HUDEP-2 (cell line): ENCODE measurements around the gene C6orf89.

Source experiments
- DNase-seq, 76 experiments: peaks; one replicate each; lab custom pipeline; 2025; ENCODE audit not compliant: unreplicated experiment in 76 of 76; lab: John Stamatoyannopoulos, UW

Gene C6orf89

DNA sequence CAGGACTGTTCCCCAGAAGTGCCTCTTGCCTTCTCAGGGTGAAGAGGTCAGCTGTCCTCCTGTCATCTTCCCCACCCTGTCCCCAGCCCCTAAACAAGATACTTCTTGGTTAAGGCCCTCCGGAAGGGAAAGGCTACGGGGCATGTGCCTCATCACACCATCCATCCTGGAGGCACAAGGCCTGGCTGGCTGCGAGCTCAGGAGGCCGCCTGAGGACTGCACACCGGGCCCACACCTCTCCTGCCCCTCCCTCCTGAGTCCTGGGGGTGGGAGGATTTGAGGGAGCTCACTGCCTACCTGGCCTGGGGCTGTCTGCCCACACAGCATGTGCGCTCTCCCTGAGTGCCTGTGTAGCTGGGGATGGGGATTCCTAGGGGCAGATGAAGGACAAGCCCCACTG, 78.6 kb downstream of the C6orf89 start:
- no peak for DNase-seq

DNA sequence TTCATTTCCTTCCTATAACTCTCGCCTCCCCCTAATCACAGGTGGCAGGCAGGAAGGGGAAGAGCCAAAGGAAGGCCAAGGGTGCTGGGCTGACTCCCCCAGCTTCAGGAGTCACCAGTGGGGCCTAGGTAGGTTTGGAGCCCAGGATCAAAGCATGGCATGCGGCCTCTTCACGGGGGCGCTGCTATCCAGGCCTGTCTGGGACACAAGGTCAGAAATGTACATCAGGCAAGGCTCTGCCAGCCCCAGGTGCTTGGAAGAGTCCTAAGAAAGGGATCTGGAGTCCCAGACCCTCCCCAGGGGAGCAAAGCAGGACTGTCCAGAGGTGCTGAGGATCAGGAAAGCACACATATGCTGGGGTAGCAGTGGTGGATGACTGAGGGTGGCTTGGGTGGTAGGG, 79.2 kb downstream of the C6orf89 start:
- no peak for DNase-seq

DNA sequence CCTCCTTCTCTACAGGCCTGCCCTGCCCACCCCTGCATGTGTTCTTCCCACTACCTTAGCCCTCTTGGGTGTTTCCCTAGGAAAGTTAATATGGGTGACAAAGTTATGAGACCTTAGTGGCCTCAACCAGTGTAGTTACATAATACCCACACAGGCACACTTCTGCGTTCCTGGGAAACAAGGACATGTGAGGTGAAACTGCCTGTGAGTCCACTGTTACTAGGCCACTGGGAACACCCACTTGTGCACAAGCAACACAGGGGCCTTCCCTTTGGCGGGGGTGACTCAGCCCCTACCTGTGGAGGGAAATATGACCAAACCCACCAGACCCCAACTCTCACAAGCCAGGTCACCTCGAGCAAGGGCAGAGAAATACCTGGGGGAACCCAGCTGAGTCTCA, 81.5 kb downstream of the C6orf89 start:
- DNase-seq: no peak

DNA sequence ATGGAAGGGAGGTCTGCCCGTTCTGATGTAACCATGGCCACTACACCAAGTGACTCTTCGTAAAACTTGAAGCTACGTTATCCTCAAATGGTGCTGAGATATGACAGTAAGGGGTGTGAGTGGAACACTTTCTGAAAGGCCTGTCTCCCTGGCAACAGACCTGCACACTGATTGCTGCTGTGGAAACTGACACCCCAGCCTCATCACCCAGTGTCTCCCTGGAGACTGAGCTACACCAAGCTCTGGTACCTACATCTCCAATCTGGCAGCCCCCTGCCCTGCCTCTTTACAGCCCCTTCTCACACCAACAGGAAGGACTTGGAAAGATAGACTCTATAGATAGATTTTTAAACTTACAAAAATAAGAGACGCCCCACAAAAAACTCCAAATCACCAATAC, 82.0 kb downstream of the C6orf89 start:
- no peak for DNase-seq

DNA sequence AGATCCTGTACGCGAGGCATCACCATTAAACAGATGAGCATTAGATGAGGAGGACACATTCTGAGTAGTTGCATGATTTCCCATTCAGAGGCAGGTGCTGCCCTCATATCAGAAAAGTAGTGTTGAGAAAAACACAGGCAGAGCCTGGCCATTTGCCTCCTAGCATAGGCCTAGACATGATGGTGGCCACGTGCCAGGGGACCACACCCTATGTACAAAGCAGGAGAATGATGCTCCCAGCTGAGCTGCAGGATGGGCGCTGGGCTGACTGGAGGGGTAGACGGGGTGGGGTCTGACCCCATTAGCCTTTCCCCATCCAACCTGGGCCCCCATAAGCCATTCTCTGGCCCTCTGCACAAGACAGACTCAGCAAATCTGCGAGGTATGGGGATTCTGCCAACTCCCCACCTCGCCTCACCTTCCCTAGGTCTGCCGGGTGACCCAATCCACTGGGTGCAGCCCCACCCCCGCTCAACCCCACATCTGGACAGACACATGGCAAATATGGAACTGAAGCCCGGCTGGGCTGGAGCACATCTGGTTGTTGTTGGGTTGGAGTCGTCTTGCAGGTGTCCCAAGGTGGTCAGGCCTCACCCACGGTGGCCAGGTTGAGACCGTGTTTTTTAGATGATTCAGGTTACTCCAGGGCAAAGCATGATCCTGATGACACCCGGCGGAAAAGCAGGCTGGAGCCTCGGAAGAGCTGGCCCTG, 82.7 kb downstream of the C6orf89 start:
- peak in 65 of 76 experiments; percentile 19 to 81 (median 62) for DNase-seq

DNA sequence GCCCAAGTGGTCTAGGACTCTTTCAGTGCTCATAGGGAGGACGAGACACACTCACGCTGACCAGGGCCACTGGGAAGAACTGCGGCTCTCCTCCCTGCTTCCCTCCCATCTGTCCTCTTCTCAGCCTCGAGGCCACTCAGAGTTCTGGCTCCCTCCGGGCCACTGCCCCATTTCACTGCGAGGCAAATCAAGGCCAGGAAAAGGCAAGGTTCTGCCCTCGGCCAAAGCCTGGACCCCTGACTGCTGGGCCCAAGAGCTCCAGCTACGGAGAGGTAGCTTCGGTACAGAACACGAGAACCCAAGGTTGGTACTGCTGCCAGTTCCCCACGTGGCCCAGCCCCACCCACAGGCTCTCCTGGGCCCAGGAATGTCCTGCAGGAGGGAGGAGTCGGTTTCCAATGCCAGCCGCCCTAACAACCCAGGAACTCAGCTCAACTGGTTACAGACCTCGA, 83.5 kb downstream of the C6orf89 start:
- DNase-seq: no peak

DNA sequence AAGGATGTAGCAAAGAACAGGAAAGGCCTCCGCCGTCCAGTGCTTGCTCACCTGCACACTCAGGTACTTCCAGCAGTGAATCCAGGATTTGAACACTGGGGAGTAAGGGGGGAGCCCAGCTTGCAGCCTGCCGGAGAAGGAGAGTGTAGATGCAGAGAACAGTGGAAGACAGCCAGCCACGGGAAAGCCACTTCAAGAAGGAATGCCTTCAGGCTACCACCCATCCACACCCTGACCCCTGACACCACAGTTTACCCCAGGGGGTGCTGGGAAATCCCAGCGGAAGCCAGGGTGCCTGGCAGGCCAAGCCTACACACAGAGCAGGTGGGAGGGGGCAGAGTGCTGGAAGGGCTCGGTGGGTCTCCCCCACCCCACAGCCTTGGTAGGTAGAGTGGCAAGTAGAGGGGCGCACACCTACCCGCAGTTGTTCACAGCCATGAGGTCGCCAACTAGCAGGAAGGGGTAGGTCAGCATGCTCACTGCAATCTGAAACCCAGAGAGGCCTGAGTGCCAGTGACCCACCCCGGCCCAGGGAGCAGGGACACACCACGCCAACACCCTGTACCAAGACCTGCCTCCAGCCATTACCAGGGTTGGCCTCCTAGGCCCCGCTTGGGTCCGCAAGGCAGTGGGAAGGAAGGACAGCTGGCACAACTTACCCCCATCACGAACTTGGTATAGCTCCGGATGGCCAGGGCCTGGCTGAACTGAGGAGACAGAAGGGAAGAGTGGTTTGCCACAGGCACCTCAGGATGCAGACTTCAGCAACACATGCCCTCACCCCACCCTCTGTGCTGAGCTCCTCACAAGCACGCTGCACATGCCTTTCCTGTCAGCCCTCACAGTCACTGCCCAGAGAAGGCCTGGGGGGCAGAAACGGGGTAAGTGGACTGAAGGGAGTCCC, 84.5 kb downstream of the C6orf89 start:
- DNase-seq: no peak

DNA sequence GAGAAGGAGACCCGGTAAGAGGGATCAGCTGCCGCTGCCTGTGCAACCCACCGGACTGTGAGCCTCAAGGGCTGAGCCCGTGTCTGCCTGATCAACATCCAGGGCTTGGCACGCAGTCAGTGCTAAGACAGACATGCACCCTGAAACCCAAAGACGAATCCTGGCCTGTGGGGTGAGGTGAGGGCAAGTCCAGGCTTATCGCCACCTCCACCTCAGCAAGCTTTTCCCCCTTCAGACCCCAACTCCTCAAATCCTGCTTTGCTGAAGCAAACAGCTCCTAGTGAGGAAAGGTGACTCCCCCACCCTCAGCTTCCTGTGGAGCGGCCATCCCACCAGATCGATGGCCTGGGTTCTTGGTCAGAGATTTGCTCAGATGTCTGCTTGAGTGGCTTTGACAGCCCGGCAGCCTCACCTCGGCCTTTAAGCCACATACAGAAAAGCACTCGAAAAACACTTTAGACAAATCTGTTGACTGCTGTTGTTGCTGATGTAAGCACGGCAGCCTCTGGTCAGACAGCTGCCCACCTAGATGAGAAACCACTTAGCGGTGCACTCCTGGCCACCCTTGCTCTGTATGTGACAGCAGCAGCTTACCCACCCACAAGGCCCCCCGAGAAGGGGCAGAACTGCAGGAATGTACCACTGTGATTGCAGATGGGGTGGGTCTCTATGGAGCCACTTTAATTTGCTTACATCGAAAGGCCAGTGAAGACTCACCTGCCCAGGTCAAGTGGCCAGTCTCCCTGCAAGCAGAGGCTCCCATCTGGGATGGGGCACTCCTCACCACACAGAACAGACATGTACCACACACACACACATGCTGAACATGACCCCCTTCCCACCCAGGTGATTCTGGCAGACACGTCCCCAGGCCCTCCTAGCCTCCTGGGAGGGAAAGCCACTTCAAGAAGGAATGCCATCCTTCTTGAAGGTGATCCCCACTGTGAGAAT, 85.4 kb downstream of the C6orf89 start:
- no peak for DNase-seq

DNA sequence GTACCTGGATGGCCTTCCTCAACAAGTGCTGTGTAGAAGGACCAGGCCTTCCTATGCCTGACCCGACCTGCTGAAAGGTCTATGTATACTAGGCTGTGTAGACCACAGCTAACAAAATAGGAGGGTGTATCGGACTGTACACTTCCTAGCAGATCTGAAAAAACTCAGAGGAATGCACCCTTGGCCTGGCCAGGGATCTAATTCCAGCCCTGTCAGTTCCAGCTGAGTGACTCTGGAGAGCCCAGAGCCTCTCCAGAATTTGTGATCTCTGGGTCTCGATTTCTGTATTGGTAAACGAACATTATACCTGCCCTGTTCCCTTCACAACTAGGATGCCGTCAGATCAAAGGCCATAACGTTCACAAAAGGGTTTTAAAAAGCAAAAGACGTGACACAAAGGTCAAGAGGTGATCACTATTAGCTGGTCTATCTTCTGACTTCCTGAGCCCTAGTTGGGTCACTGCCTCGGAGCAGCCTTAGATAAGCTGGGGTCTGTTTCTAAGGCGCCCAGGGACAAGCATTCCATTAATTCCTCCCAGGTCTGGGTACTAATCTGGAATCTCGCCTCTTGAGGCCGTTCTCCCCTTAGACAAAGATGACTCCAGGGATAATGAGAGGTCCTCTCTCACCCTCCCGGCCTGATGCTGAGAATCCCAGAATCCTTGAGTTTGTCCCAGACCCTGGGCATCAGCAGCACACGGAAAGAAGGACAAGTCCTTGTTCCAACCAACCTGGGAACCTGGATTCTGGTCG, 86.3 kb downstream of the C6orf89 start:
- DNase-seq: no peak

DNA sequence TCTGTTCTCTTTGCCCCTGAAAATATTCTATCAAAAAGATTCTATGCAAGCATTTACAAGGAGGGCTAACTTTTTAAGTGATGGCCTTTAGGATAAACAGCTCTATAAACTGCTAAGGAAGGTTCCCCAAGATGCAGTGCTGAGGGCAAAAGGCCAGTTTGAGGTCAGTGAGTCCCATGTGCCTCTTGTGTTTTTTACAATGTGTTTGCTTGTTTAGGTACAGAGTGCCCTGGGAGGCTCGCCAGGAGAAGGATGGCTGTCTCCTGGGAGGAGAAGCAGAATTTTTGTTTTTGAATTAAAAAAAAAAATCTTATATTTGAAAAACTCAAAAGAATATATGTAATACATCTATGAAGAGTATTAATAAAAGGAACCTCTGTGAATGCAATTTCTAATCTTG, 87.4 kb downstream of the C6orf89 start:
- DNase-seq: no peak

DNA sequence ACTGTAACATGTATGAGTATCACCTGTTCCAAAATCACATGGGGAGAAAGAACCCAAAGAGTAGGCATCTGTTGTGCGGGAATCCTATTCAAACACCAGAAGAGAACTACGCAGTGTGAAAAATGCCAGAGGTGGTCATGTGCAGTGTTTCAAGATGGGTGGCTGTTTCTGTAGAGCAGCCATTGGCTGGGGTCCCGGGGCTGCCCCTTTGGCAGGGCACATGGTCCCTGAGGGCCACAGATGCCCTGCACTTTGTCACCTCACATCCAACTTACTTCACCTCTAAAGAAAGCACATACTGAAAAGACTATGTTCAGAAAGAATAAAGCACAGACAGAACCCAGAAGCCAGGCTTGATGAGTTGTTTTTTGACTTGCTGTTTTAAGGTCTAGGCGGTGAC, 87.9 kb downstream of the C6orf89 start:
- no peak for DNase-seq

DNA sequence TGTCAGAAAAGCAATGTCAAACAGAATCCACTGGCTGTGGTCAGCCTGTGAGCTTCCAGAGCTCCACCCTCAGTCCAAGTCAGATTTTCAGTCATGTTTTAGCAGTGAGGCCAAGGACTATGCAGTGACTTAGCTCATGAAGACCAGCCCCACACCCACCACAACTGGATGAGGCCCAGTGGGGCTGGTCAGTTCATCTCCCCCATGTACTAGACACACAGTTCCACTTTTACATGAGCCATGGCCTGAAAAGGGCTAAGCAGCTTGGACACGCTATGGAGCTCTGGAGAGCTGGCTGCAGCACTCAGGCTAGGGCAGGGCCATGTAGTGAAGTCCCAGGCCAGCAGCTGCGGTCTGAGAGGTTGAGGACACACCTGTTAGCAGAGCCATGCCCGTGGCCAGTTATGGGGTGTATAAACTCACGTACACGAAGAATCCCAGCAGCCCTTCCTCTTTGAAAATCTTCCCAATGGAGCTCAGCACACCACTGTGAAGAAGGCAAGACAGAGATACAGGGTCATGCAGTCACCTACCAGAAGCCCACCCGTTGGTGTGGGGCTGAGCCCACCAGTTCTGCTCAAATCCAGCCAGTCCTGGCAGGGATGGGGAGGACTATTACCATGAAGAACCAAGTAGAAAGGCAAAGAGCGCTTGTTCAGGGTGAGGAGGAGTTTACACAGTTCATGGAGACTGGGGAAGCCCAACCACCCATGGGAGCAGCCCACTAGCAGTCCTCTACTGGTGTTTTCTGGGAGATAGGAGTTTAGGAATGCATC, 89.7 kb downstream of the C6orf89 start:
- DNase-seq: peak in 1 of 76 experiments; percentile 49

DNA sequence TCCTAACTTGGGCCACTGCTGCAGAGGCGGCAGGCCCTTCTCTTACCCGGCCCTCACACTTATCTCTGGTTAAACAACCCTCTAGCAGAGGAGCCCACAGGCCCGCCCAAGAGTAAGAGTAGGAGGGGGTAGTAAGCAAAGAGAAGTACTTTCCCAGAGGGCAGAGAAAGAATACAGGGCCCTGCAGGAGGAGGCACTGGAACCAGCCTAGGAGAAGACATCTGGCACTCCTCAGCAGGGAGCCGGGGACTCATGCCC, 90.2 kb downstream of the C6orf89 start:
- peak in 72 of 76 experiments; percentile 43 to 89 (median 72) for DNase-seq

DNA sequence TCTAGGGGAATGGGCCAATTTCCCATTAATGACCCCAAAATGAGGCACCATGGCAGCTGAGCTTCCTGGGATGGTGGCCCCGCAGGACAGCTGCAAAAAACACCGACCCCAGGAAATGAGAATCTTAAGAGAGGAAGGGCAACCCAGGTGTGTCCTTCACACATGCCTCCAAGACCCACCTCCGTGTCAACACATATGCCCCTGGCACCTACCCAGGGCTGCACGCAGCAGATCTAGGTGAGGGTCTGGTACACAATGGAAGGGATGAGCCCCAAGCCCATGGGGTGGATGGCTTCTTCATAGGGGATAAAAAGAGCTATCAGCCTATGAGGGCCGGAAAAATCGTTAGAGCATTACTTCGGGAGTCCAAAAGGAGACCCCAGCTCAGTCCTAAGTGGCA, 90.8 kb downstream of the C6orf89 start:
- DNase-seq: no peak

DNA sequence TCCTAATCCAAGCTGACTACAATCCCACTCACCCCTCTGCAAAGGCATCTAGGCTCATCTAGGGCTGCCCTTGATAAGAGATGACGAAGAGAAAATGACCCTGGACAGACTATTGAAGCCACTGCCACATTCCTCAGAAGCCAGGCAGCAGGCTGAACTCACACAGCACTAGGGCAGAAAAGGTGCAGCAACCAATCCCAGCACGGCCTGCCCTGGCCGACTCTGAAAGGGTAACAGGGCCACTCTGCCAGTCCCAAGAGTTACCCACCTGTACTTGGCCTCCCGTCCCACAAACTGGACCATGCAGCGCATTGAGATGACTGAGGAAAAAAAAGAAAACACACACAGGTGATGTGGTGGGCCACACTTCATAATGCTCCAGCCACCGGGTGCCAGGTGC, 91.2 kb downstream of the C6orf89 start:
- DNase-seq: no peak

DNA sequence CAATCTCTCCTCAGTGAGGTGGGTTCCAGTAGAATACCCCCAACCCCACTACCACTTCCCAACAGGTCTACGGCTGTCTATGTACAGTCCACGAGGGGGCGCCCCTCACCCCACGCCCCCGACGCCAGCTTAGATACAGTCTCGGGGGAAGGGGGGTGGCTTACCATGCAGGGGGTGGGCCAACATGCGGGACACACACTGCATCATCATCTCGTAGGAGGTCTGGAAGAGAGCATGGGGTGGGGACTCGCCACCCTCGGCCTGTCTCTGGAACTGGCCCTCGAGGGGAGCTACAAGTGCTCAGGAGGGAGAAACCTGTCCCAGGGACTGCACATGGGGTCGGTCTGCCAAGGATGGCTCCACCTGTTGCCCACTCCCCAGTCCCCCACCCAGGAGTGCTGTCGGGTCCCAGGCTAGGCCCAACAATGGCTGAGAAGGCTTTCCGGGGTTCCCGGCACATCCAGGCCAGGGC, 91.8 kb downstream of the C6orf89 start:
- no peak for DNase-seq
